Lower leg skin (tissue), 4 donors: ENCODE data around the gene ONECUT2. TPM values are rescaled to one million over a fixed set of nuclear protein-coding genes. Genes with fewer than 3 reads are reported as not detected.

Experiments used
- DNase-seq, 2 donors: peaks; one replicate each; pipeline ENCODE4 v3.0.0-alpha.2; 2019; ENCODE audit warnings: low spot score in 2 of 2
- H3K4me3 ChIP-seq: fragments of 200-600 bp; sonication (generic); 2 replicates; pipeline ENCODE4 v1.5.1; 2017; ENCODE audit warnings: mild to moderate bottlenecking, low read depth; ENCODE audit not compliant: poor library complexity, severe bottlenecking
- POLR2A ChIP-seq, 2 donors: fragments of 450-650 bp; IDR thresholded peaks; one replicate each; pipeline ENCODE4 v1.6.1; 2016 to 2017; ENCODE audit warnings: antibody characterized with exemption in 2 of 2, mild to moderate bottlenecking in 1 of 2, moderate library complexity in 1 of 2
- WGBS, 2 donors: methylation state at CpG; one replicate each; pipeline ENCODE4 v1.1.5; 2018; 5-methylcytosine and 5-hydroxymethylcytosine counted together
- intact Hi-C: fragments of 100-400 bp; cut with DNase I; formaldehyde crosslinking; loops from one replicate; pipeline ENCODE4 v1.15.0; 2023; ENCODE audit warnings: low total_unique reads
- total RNA-seq, 4 donors: library from RNA; depleted of rRNA; stranded (reverse); fragments of >200 nt; gene quantifications; one replicate each; pipeline ENCODE4 v1.1.0, GENCODE V29; 2016
- TF ChIP-seq, protein P1 (sequence below), 3 donors: fragments of 450-650 bp; IDR thresholded peaks; one replicate each; pipeline ENCODE4 v1.5.1; 2016; ENCODE audit warnings: antibody characterized with exemption in 3 of 3, mild to moderate bottlenecking in 3 of 3, moderate library complexity in 2 of 3

Gene ONECUT2
- total RNA-seq, 4 donors from 2014 or later, result 0.02 to 0.08 (median 0.06) TPM; not detected in 1

DNA sequence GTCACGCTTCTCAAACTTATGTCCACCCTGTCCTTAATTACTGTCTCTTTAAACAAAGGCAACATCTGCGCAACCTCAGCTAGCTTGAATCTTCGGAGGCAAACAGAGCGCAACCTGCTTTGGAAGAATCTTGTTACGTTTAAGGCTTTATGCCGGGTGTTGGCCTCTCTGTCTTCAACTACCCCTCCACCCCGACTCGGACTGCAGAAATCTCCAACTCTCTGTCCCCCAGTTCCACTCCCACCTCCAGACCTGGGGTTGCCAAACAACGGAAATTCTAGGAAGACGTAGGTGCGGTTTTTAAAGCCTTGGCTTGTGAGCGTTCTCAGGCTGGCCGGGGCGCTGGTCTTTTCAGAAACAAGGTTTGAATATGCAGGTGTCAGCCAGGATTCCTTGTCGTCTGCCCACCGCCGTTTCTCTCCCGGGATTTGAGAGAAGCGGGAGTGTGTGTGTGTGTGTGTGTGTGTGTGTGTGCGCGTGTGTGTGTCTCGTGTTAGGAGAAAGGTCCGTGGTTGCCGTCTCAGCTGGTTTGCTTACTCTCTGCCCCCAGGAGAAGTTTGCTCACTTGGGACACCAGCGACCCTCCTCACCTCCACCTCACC, 1.1 kb upstream of the ONECUT2 start:
- DNase-seq, result no peak
- 2 to 3% methylated on average over 25 of the region's 25 CpGs for WGBS, 2 donors
- intact Hi-C loops, result no loop called here
- no peak overlapping the region for H3K4me3 ChIP-seq
- TF ChIP-seq POLR2A (IDR thresholded peaks at IDR 0.05), result no peak
- TF ChIP-seq, protein P1, sequence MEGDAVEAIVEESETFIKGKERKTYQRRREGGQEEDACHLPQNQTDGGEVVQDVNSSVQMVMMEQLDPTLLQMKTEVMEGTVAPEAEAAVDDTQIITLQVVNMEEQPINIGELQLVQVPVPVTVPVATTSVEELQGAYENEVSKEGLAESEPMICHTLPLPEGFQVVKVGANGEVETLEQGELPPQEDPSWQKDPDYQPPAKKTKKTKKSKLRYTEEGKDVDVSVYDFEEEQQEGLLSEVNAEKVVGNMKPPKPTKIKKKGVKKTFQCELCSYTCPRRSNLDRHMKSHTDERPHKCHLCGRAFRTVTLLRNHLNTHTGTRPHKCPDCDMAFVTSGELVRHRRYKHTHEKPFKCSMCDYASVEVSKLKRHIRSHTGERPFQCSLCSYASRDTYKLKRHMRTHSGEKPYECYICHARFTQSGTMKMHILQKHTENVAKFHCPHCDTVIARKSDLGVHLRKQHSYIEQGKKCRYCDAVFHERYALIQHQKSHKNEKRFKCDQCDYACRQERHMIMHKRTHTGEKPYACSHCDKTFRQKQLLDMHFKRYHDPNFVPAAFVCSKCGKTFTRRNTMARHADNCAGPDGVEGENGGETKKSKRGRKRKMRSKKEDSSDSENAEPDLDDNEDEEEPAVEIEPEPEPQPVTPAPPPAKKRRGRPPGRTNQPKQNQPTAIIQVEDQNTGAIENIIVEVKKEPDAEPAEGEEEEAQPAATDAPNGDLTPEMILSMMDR (IDR thresholded peaks at IDR 0.05), result no peak

DNA sequence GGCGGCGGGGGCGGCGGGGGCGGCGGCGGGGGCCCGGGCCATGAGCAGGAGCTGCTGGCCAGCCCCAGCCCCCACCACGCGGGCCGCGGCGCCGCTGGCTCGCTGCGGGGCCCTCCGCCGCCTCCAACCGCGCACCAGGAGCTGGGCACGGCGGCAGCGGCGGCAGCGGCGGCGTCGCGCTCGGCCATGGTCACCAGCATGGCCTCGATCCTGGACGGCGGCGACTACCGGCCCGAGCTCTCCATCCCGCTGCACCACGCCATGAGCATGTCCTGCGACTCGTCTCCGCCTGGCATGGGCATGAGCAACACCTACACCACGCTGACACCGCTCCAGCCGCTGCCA, 644 bp downstream of the ONECUT2 start:
- DNase-seq, result no peak
- intact Hi-C loops, result no loop called here
- WGBS, 2 donors, result 0 to 20% methylated on average over 2 to 5 of the region's 44 CpGs

DNA sequence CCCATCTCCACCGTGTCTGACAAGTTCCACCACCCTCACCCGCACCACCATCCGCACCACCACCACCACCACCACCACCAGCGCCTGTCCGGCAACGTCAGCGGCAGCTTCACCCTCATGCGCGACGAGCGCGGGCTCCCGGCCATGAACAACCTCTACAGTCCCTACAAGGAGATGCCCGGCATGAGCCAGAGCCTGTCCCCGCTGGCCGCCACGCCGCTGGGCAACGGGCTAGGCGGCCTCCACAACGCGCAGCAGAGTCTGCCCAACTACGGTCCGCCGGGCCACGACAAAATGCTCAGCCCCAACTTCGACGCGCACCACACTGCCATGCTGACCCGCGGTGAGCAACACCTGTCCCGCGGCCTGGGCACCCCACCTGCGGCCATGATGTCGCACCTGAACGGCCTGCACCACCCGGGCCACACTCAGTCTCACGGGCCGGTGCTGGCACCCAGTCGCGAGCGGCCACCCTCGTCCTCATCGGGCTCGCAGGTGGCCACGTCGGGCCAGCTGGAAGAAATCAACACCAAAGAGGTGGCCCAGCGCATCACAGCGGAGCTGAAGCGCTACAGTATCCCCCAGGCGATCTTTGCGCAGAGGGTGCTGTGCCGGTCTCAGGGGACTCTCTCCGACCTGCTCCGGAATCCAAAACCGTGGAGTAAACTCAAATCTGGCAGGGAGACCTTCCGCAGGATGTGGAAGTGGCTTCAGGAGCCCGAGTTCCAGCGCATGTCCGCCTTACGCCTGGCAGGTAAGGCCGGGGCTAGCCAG, 1.2 kb downstream of the ONECUT2 start:
- no peak overlapping the region for H3K4me3 ChIP-seq
- WGBS, 2 donors, result 4 to 6% methylated on average over 29 to 46 of the region's 62 CpGs
- TF ChIP-seq, protein P1 (IDR thresholded peaks at IDR 0.05), result no peak
- no peak for TF ChIP-seq POLR2A (IDR thresholded peaks at IDR 0.05)
- intact Hi-C loops, result no loop called here
- DNase-seq, result no peak

More for the DNA sequence above, 644 bp downstream of the ONECUT2 start:
- no peak overlapping the region for H3K4me3 ChIP-seq
- TF ChIP-seq, protein P1 (IDR thresholded peaks at IDR 0.05), result no peak
- no peak for TF ChIP-seq POLR2A (IDR thresholded peaks at IDR 0.05)

DNA sequence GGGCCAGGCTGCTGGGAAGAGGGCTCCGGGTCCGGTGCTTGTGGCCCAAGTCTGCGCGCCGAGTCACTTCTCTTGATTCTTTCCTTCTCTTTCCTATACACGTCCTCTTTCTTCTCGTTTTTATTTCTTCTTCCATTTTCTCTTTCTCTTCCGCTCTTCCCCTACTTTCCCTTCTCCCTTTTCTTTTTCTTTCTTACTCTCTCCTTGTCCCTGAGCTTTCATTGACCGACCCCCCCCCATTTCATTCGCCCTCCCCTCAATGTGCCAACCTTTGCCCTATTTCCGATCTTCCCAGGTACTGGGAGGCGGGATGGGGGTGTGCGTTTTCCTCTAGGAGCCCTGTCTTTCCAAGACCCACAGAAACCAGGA, 1.8 kb downstream of the ONECUT2 start:
- 6% methylated on average over 13 of the region's 13 CpGs for WGBS, 2 donors

DNA sequence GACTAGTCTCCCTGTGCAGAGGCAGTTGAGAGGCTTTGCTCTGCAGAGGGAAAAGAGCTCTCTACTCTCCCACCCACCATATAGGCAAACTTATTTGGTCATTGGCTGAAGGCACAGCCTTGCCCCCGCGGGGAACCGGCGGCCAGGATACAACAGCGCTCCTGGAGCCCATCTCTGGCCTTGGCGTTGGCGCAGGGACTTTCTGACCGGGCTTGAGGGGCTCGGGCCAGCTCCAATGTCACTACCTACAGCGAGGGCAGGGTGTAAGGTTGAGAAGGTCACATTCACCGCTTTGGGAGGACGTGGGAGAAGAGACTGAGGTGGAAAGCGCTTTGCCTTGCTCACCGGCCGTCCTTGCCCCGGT, 2.2 kb downstream of the ONECUT2 start:
- no peak for DNase-seq
- TF ChIP-seq POLR2A (IDR thresholded peaks at IDR 0.05), result no peak
- H3K4me3 ChIP-seq, result no peak overlapping the region
- WGBS, 2 donors, result 3 to 8% methylated on average over 16 of the region's 16 CpGs
- intact Hi-C loops, result no loop called here

More for the DNA sequence above, 1.8 kb downstream of the ONECUT2 start:
- no peak for DNase-seq
- intact Hi-C loops, result no loop called here
- TF ChIP-seq, protein P1 (IDR thresholded peaks at IDR 0.05), result no peak
- no peak for TF ChIP-seq POLR2A (IDR thresholded peaks at IDR 0.05)
- no peak overlapping the region for H3K4me3 ChIP-seq

DNA sequence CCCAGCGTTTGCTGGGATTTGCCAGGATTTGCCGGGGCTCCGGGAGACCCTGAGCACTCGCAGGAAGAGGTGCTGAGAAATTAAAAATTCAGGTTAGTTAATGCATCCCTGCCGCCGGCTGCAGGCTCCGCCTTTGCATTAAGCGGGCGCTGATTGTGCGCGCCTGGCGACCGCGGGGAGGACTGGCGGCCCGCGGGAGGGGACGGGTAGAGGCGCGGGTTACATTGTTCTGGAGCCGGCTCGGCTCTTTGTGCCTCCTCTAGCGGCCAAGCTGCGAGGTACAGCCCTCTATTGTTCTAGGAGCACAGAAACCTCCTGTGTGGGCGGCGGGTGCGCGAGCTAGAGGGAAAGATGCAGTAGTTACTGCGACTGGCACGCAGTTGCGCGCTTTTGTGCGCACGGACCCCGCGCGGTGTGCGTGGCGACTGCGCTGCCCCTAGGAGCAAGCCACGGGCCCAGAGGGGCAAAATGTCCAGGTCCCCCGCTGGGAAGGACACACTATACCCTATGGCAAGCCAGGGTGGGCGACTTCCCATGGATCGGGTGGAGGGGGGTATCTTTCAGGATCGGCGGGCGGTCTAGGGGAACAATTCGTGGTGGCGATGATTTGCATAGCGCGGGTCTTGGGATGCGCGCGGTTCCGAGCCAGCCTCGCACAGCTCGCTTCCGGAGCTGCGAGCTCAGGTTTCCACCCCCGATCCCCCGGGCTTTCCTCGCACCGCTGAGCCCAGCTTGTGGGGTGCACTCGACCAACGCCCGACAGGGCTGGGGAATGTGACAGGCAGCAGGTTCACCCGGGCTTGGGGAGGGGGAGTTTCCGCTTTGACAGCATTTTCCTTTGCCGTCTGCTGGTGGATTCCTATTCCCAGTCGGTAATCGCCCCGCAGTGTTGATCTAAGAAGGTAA, 2.8 kb downstream of the ONECUT2 start:
- H3K4me3 ChIP-seq, result no peak overlapping the region
- 2 to 3% methylated on average over 41 to 64 of the region's 72 CpGs for WGBS, 2 donors
- TF ChIP-seq, protein P1 (IDR thresholded peaks at IDR 0.05), result no peak
- TF ChIP-seq POLR2A (IDR thresholded peaks at IDR 0.05), result no peak
- intact Hi-C loops, result no loop called here
- no peak for DNase-seq
